Natural killer cell (primary cell): ENCODE data around the gene PCDHB15. TPM values are rescaled to one million over a fixed set of nuclear protein-coding genes. Genes with fewer than 3 reads are reported as not detected.
"Not testable (repeated sequence)": the region's sequence is repeated elsewhere in the genome, so short reads cannot be mapped to it uniquely, and the experiment has no call there.

Experiments used
- ATAC-seq, 3 donors: fragments of 150-1000 bp in 2 of 3; fragments of 200-7000 bp in 1 of 3; cut with Tn5 transposase; 1 replicate in 1 of 3; 2 replicates in 2 of 3; pipeline ENCODE4 v1.10.0; 2021; ENCODE audit warnings: mild to moderate bottlenecking in 2 of 3, moderate library complexity in 2 of 3
- DNase-seq, 2 donors: peaks; one replicate each; pipeline versions ENCODE4 v3.0.0 to v3.0.0-alpha.2; 2013 to 2021; ENCODE audit warnings: mixed read lengths in 1 of 2
- H3K27ac ChIP-seq: one replicate; pipeline ENCODE4 v1.5.1; 2013; ENCODE audit warnings: mild to moderate bottlenecking, low read length
- H3K27me3 ChIP-seq: one replicate; pipeline ENCODE4 v1.6.1; 2013; ENCODE audit warnings: low read length; ENCODE audit not compliant: control insufficient read depth, insufficient read depth
- H3K36me3 ChIP-seq: one replicate; pipeline ENCODE4 v1.6.1; 2013; ENCODE audit warnings: low read length; ENCODE audit not compliant: control insufficient read depth, insufficient read depth
- H3K4me1 ChIP-seq: one replicate; pipeline ENCODE4 v1.6.1; 2013; ENCODE audit warnings: low read length; ENCODE audit not compliant: control insufficient read depth, insufficient read depth
- H3K4me3 ChIP-seq: one replicate; pipeline ENCODE4 v1.5.1; 2013; ENCODE audit warnings: low read length
- H3K9me3 ChIP-seq: one replicate; pipeline ENCODE4 v1.6.1; 2013; ENCODE audit warnings: low read length; ENCODE audit not compliant: control insufficient read depth, insufficient read depth
- H3K27ac Mint-ChIP-seq, 2 donors: one replicate each; pipeline ENCODE4 v1.8.0; 2022; ENCODE audit warnings: mild to moderate bottlenecking in 2 of 2, mixed read lengths in 2 of 2, moderate library complexity in 1 of 2
- H3K27me3 Mint-ChIP-seq, 2 donors: one replicate each; pipeline ENCODE4 v1.8.0; 2022; ENCODE audit warnings: low read depth in 2 of 2, mixed read lengths in 2 of 2
- H3K36me3 Mint-ChIP-seq: one replicate; pipeline ENCODE4 v1.8.0; 2022; ENCODE audit warnings: mixed read lengths
- H3K4me1 Mint-ChIP-seq, 2 donors: one replicate each; pipeline ENCODE4 v1.8.0; 2022; ENCODE audit warnings: mixed read lengths in 2 of 2
- H3K4me3 Mint-ChIP-seq: one replicate; pipeline ENCODE4 v1.8.0; 2022; ENCODE audit warnings: mild to moderate bottlenecking, moderate library complexity, mixed read lengths
- H3K9me3 Mint-ChIP-seq, 2 donors: one replicate each; pipeline ENCODE4 v1.8.0; 2022; ENCODE audit warnings: mixed read lengths in 2 of 2
- WGBS: methylation state at CpG from one replicate; pipeline ENCODE4 v1.1.7; 2013; ENCODE audit warnings: missing lambda C conversion rate; ENCODE audit not compliant: insufficient coverage; 5-methylcytosine and 5-hydroxymethylcytosine counted together
- intact Hi-C: fragments of 100-400 bp; cut with micrococcal nuclease; formaldehyde crosslinking; loops from one replicate; pipeline ENCODE4 v1.14.2; 2022
- total RNA-seq, 4 donors: library from RNA; stranded (reverse); fragments of 120-200 nt in 1 of 4; gene quantifications; one replicate each; pipeline versions ENCODE4 v1.2.3 to v1.2.4, GENCODE V29; 2013 to 2022
- TF ChIP-seq, protein P1 (sequence below): fragments of 200-600 bp; IDR thresholded peaks from one replicate; pipeline ENCODE4 v1.8.0; 2022; ENCODE audit warnings: antibody characterized with exemption

PCDHB15 gene
- total RNA-seq, 3 donors from 2014 or later (not counting 1 experiment from before 2014, with no cell fraction given), result not detected

GRCh38 chr5:141223112-141223783 is 21.9 kb upstream of the PCDHB15 start, which contains the start of gene PCDHB14:
Gene PCDHB14, plus strand, starts transcription at chr5:141223343. Its CDS starts 163 bp downstream, at chr5:141223506.
- H3K4me3 ChIP-seq, result no peak within 1 kb of the TSS
- intact Hi-C loops, result loop anchor here (10.0 kb wide), 1 partner anchor 342 kb away; no protein-coding TSS in a partner anchor
- Mint-ChIP-seq H3K27ac (no peak within 1 kb of the TSS), H3K36me3 (no peaks in the 10 kb centered on the region), H3K9me3 (peaks cover 2 to 5% of the 10 kb centered on the region in 2 donors), H3K27me3 (peaks cover 0 to 12% of the 10 kb centered on the region in 2 donors), H3K4me1 (no peaks in the 10 kb centered on the region), H3K4me3 (no peak within 1 kb of the TSS)
- H3K9me3 ChIP-seq, result no peaks in the 10 kb centered on the region
- peak in 1 of 2 donors; percentile 44 for DNase-seq
- ATAC-seq, result no peak
- no peak within 1 kb of the TSS for H3K27ac ChIP-seq
- H3K4me1 ChIP-seq, result no peaks in the 10 kb centered on the region
- TF ChIP-seq, protein P1, sequence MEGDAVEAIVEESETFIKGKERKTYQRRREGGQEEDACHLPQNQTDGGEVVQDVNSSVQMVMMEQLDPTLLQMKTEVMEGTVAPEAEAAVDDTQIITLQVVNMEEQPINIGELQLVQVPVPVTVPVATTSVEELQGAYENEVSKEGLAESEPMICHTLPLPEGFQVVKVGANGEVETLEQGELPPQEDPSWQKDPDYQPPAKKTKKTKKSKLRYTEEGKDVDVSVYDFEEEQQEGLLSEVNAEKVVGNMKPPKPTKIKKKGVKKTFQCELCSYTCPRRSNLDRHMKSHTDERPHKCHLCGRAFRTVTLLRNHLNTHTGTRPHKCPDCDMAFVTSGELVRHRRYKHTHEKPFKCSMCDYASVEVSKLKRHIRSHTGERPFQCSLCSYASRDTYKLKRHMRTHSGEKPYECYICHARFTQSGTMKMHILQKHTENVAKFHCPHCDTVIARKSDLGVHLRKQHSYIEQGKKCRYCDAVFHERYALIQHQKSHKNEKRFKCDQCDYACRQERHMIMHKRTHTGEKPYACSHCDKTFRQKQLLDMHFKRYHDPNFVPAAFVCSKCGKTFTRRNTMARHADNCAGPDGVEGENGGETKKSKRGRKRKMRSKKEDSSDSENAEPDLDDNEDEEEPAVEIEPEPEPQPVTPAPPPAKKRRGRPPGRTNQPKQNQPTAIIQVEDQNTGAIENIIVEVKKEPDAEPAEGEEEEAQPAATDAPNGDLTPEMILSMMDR, result no peak
- H3K27me3 ChIP-seq, result peaks cover 2% of the 10 kb centered on the region
- 28% methylated on average over 15 of the region's 15 CpGs for WGBS
- H3K36me3 ChIP-seq, result no peaks in the 10 kb centered on the region

DNA sequence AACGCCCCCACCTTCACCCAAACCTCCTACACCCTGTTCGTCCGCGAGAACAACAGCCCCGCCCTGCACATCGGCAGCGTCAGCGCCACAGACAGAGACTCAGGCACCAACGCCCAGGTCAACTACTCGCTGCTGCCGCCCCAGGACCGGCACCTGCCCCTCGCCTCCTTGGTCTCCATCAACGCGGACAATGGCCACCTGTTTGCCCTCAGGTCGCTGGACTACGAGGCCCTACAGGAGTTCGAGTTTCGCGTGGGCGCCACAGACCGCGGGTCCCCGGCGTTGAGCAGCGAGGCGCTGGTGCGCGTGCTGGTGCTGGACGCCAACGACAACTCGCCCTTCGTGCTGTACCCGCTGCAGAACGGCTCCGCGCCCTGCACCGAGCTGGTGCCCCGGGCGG is 20.4 kb upstream of the PCDHB15 start:
- not testable (repeated sequence) for H3K36me3 Mint-ChIP-seq, DNase-seq, H3K9me3 ChIP-seq, H3K36me3 ChIP-seq, H3K4me1 Mint-ChIP-seq, H3K27me3 ChIP-seq, H3K27ac Mint-ChIP-seq, H3K27me3 Mint-ChIP-seq, H3K9me3 Mint-ChIP-seq, H3K4me3 Mint-ChIP-seq, H3K27ac ChIP-seq, H3K4me1 ChIP-seq, H3K4me3 ChIP-seq, ATAC-seq
- intact Hi-C loops, result loop anchor here (10.0 kb wide), 1 partner anchor 340 kb away; no protein-coding TSS in a partner anchor
- WGBS, result 33% methylated on average over 24 of the region's 40 CpGs

GRCh38 chr5:141225421-141225820 is 19.8 kb upstream of the PCDHB15 start:
- H3K4me1 ChIP-seq, H3K4me1 Mint-ChIP-seq, DNase-seq, H3K4me3 ChIP-seq, H3K9me3 ChIP-seq, H3K4me3 Mint-ChIP-seq, H3K27me3 ChIP-seq, H3K27ac Mint-ChIP-seq, H3K36me3 Mint-ChIP-seq, H3K9me3 Mint-ChIP-seq, H3K27ac ChIP-seq, H3K36me3 ChIP-seq, H3K27me3 Mint-ChIP-seq, ATAC-seq: not testable (repeated sequence)
- intact Hi-C loops, result loop anchor here (10.0 kb wide), 1 partner anchor 339 kb away; no protein-coding TSS in a partner anchor
- WGBS, result 35% methylated on average over 23 of the region's 30 CpGs

GRCh38 chr5:141234109-141234667 is 11.0 kb upstream of the PCDHB15 start:
- H3K4me3 Mint-ChIP-seq, result no peak overlapping the region
- H3K27ac Mint-ChIP-seq, result no peak overlapping the region
- TF ChIP-seq, protein P1, result no peak
- intact Hi-C loops, result no loop called here
- H3K9me3 ChIP-seq, result peaks cover 24% of the 10 kb centered on the region
- DNase-seq (peak in 1 of 2 donors; percentile 2), ATAC-seq (no peak)
- peaks cover 16% of the 10 kb centered on the region for H3K27me3 ChIP-seq
- no peak overlapping the region for H3K27ac ChIP-seq
- 11% methylated on average over 14 of the region's 15 CpGs for WGBS
- no peaks in the 10 kb centered on the region for H3K36me3 ChIP-seq
- no peaks in the 10 kb centered on the region for H3K4me1 Mint-ChIP-seq
- H3K36me3 Mint-ChIP-seq, result peaks cover 2% of the 10 kb centered on the region
- H3K9me3 Mint-ChIP-seq, result peaks cover 10 to 11% of the 10 kb centered on the region in 2 donors
- H3K4me1 ChIP-seq, result no peaks in the 10 kb centered on the region
- H3K4me3 ChIP-seq, result no peak overlapping the region
- H3K27me3 Mint-ChIP-seq, result peaks cover 0 to 6% of the 10 kb centered on the region in 2 donors

- H3K27ac ChIP-seq, H3K4me3 ChIP-seq, H3K4me1 ChIP-seq, H3K27me3 Mint-ChIP-seq, intact Hi-C loops, DNase-seq, H3K4me3 Mint-ChIP-seq, H3K27ac Mint-ChIP-seq, H3K4me1 Mint-ChIP-seq, ATAC-seq, H3K36me3 ChIP-seq: not testable (repeated sequence)
- WGBS, result 35% methylated on average over 40 of the region's 40 CpGs
- H3K9me3 ChIP-seq, result peaks cover 37% of the 10 kb centered on the region
- H3K27me3 ChIP-seq, result peaks cover 23% of the 10 kb centered on the region
- H3K36me3 Mint-ChIP-seq, result peaks cover 20% of the 10 kb centered on the region
- peaks cover 12 to 16% of the 10 kb centered on the region in 2 donors for H3K9me3 Mint-ChIP-seq
These were observed 9.3 kb upstream of the PCDHB15 start for GRCh38 chr5:141235922-141236321.
